GM12892 (cell line): ENCODE data around the gene ZNF746.

Experiments used
- POLR2A ChIP-seq: IDR thresholded peaks from 2 replicates; pipeline ENCODE4 v1.6.1; 2011; ENCODE audit warnings: low read depth, low read length, control low read depth
- POLR2AphosphoS5 ChIP-seq: IDR thresholded peaks from 2 replicates; pipeline ENCODE4 v1.6.1; 2011; ENCODE audit warnings: low read depth, low read length, control low read depth
- TAF1 ChIP-seq: IDR thresholded peaks from 2 replicates; pipeline ENCODE4 v1.6.1; 2011; ENCODE audit warnings: low read depth, mild to moderate bottlenecking, control low read depth, low read length, borderline replicate concordance

DNA sequence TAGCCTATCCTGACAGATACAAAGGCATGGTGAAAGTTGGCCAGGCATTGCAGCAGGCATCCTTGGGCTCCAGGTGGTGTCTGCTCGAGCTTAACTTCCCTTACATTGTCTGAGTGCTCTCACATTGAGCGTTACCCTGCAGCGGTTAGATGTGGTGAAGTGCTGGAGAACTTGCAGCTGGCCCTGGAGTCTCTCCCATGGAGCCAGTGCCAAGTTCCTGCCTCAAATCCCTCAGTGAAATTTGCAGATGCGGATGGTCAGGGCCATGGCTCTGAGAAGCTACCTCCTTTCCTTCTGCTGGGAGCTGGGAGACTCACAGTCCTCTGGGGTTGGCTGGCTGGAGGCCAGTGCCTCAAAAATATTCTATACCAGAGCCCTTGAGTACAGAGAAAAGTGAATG is 3.3 kb upstream of the ZNF746 start:
- TF ChIP-seq POLR2A: no peak
- no peak for TF ChIP-seq POLR2AphosphoS5
- no peak for TF ChIP-seq TAF1
